Cardiac fibroblast (primary cell): ENCODE measurements around the gene CDK15.

Source experiments
- DNase-seq, 2 donors: peaks; one replicate each; pipeline versions ENCODE4 v3.0.0 to v3.0.0-alpha.2; 2010; ENCODE audit warnings: low read depth in 2 of 2
- H3K4me3 ChIP-seq, 2 donors: replicated peaks in 1 of 2; 1 replicate in 1 of 2; 2 replicates in 1 of 2; pipeline ENCODE4 v1.5.1; 2011; ENCODE audit warnings: low read depth in 2 of 2, low read length in 2 of 2, mild to moderate bottlenecking in 2 of 2, moderate library complexity in 1 of 2
- TF ChIP-seq, protein P1 (sequence below): IDR thresholded peaks from one replicate; pipeline ENCODE4 v1.5.1; 2011; ENCODE audit warnings: low read depth, mild to moderate bottlenecking, low read length, inconsistent platforms

CDK15 gene

GRCh38 chr2:201923436-201924328 lies 117.3 kb downstream of the CDK15 start:
- H3K4me3 ChIP-seq = no peak overlapping the region
- DNase-seq = no peak
- TF ChIP-seq, protein P1, sequence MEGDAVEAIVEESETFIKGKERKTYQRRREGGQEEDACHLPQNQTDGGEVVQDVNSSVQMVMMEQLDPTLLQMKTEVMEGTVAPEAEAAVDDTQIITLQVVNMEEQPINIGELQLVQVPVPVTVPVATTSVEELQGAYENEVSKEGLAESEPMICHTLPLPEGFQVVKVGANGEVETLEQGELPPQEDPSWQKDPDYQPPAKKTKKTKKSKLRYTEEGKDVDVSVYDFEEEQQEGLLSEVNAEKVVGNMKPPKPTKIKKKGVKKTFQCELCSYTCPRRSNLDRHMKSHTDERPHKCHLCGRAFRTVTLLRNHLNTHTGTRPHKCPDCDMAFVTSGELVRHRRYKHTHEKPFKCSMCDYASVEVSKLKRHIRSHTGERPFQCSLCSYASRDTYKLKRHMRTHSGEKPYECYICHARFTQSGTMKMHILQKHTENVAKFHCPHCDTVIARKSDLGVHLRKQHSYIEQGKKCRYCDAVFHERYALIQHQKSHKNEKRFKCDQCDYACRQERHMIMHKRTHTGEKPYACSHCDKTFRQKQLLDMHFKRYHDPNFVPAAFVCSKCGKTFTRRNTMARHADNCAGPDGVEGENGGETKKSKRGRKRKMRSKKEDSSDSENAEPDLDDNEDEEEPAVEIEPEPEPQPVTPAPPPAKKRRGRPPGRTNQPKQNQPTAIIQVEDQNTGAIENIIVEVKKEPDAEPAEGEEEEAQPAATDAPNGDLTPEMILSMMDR = no peak

GRCh38 chr2:201924453-201924852 lies 118.1 kb downstream of the CDK15 start:
- no peak overlapping the region for H3K4me3 ChIP-seq
- DNase-seq = no peak
- TF ChIP-seq, protein P1 = no peak

GRCh38 chr2:201925056-201925455 lies 118.7 kb downstream of the CDK15 start:
- no peak for DNase-seq
- TF ChIP-seq, protein P1 = no peak
- no peak overlapping the region for H3K4me3 ChIP-seq

DNA sequence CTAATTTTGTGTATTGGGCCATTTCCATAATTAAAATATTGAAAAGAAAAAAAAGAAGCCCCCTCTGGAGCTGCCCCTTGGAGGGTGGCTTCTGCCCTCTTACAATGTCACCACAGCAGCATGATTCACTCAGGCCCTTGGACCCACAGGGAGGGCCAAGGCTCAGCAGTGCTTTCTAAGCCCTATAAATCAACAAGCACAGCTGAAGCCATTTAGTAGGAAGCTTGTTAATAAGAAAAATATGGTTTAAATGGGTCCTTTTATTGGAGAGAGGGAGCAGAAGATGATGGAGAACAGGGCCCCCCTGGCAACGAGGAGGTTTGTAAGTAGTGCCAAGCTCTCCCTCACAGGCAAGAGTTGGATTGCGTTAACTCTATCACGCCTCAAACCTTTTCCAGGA lies 119.7 kb downstream of the CDK15 start:
- TF ChIP-seq, protein P1 = no peak
- no peak overlapping the region for H3K4me3 ChIP-seq
- DNase-seq = no peak

- no peak for DNase-seq
These were observed 122.0 kb downstream of the CDK15 start for GRCh38 chr2:201928363-201928762.

DNA sequence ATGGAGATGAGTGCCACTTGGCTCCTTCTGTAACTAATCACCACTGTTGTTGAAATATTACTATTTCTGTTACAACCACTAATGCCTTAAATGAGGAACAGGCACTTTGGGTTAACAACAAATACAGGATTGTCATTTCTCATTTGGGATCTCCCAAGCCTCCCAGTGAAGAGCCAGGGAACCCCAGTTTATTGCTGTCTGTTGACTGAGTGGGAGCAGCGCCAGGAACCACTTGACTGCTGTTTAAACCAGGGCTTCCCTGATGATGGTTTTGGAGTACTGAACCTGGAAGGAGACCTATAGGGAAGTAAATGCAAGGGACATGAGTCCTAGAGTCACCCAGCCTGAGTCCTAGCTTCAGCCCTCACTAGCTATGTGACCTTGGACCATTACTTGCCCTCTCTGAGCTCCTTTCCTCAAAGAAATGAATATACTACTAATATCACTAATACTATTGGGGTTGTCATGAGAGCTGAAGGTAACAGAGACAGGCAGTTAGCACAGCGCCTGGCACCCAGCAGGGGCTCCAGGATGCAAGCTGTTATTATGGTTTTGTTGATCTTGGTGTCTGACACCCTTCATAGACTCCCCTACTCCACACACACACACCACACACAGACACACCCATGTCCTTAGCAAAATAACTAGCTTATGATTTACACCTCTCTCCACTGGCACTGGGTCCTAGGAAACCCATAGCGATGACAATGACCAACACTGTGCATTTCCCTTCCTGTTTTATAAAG lies 123.1 kb downstream of the CDK15 start:
- H3K4me3 ChIP-seq = no peak overlapping the region
- TF ChIP-seq, protein P1 = no peak
- DNase-seq = no peak

More at GRCh38 chr2:201928363-201928762, 122.0 kb downstream of the CDK15 start:
- no peak overlapping the region for H3K4me3 ChIP-seq
- TF ChIP-seq, protein P1 = no peak
